Esophagus mucosa (tissue), 1 donor: ENCODE results near the gene SNX22. TPM values are rescaled to one million over a fixed set of nuclear protein-coding genes. Genes with fewer than 3 reads are reported as not detected.

Experiments
- ATAC-seq: fragments of 200-7000 bp; cut with Tn5 transposase; one replicate; pipeline ENCODE4 v1.9.1; 2020
- total RNA-seq: library from RNA; stranded (reverse); gene quantifications from one replicate; pipeline ENCODE4 v1.2.4, GENCODE V29; 2023
- donor health status: DM: yes; HTN: yes; CAD: no.

The SNX22 gene
- total RNA-seq, 1 donor from 2014 or later, result 0.28 TPM

GRCh38 chr15:64156652-64157331 is 5.3 kb downstream of the SNX22 start:
- no peak for ATAC-seq

- ATAC-seq, result no peak
Measured at GRCh38 chr15:64157599-64158125, 6.1 kb downstream of the SNX22 start.

- no peak for ATAC-seq
Measured at GRCh38 chr15:64158363-64159134, 7.0 kb downstream of the SNX22 start.

GRCh38 chr15:64161688-64162477 is 10.4 kb downstream of the SNX22 start:
- no peak for ATAC-seq

GRCh38 chr15:64162478-64162868 is 10.9 kb downstream of the SNX22 start:
- peak; percentile 44 for ATAC-seq

GRCh38 chr15:64162869-64163658 is 11.5 kb downstream of the SNX22 start, which contains the start of gene PPIB:
Gene PPIB (minus strand): TSS chr15:64163022. CDS start chr15:64162986, 36 bp downstream.
- peak; percentile 98 for ATAC-seq

GRCh38 chr15:64163659-64164362 is 12.3 kb downstream of the SNX22 start:
- peak; percentile 3 for ATAC-seq

GRCh38 chr15:64164436-64164835 is 12.9 kb downstream of the SNX22 start:
- ATAC-seq, result no peak

GRCh38 chr15:64166102-64166890 is 14.8 kb downstream of the SNX22 start:
- ATAC-seq, result no peak

GRCh38 chr15:64180235-64180824 is 28.8 kb downstream of the SNX22 start:
- ATAC-seq, result no peak

- no peak for ATAC-seq
Measured at GRCh38 chr15:64182859-64183370, 31.4 kb downstream of the SNX22 start.

- ATAC-seq, result no peak
Measured at GRCh38 chr15:64185146-64185911, 33.8 kb downstream of the SNX22 start.

- ATAC-seq, result peak; percentile 95
Measured at GRCh38 chr15:64187396-64188191, 36.1 kb downstream of the SNX22 start.

GRCh38 chr15:64191971-64192830 is 40.7 kb downstream of the SNX22 start:
- ATAC-seq, result no peak

- ATAC-seq, result no peak
Measured at GRCh38 chr15:64193971-64194370, 42.4 kb downstream of the SNX22 start.

GRCh38 chr15:64197425-64197824 is 45.9 kb downstream of the SNX22 start:
- no peak for ATAC-seq

GRCh38 chr15:64205202-64205601 is 53.7 kb downstream of the SNX22 start:
- ATAC-seq, result no peak
